Measurements from ENCODE around the gene HEATR5A.

DNA sequence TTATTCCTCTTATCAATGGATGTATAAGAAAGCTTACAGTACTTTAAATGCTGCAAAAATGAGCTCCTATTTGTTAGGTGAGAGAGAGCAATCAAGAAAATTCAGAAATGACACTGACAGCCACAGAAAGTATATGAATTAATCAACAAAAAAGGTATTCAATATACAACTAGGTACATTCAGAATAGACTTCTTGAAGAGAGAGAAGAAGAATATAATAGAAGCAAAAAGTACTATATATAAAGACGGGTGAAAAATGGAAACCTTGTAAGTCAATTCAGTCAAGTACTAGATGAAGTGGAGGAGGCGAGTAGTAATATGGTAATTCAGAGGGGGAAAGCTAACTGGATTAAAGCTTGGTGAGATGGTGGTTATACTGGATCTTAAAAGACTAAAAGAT is 74.3 kb downstream of the HEATR5A start:
- TF ChIP-seq, protein P1, sequence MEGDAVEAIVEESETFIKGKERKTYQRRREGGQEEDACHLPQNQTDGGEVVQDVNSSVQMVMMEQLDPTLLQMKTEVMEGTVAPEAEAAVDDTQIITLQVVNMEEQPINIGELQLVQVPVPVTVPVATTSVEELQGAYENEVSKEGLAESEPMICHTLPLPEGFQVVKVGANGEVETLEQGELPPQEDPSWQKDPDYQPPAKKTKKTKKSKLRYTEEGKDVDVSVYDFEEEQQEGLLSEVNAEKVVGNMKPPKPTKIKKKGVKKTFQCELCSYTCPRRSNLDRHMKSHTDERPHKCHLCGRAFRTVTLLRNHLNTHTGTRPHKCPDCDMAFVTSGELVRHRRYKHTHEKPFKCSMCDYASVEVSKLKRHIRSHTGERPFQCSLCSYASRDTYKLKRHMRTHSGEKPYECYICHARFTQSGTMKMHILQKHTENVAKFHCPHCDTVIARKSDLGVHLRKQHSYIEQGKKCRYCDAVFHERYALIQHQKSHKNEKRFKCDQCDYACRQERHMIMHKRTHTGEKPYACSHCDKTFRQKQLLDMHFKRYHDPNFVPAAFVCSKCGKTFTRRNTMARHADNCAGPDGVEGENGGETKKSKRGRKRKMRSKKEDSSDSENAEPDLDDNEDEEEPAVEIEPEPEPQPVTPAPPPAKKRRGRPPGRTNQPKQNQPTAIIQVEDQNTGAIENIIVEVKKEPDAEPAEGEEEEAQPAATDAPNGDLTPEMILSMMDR (IDR thresholded peaks at IDR 0.05; ENCODE audit: low read length): no peak
- TF ChIP-seq EZH2 (IDR thresholded peaks at IDR 0.05; ENCODE audit: borderline replicate concordance, low read length): no peak
